Left ventricle myocardium inferior (tissue), 1 donor: ENCODE measurements around the gene ATOH8. TPM values are rescaled to one million over a fixed set of nuclear protein-coding genes. Genes with fewer than 3 reads are reported as not detected.
A peak's percentile ranks its signal among the peaks of the same experiment; 100 is the strongest.

Experiments
- DNase-seq: peaks from one replicate; pipeline ENCODE4 v3.0.0-alpha.2; 2020
- H3K27ac ChIP-seq: fragments of 200-600 bp; replicated peaks from 2 replicates; pipeline ENCODE4 v1.8.0; 2021
- H3K27me3 ChIP-seq: fragments of 200-600 bp; 2 replicates; pipeline ENCODE4 v1.8.0; 2021; ENCODE audit warnings: low read depth
- H3K36me3 ChIP-seq: fragments of 200-600 bp; 2 replicates; pipeline ENCODE4 v1.8.0; 2021
- H3K4me1 ChIP-seq: fragments of 200-600 bp; 2 replicates; pipeline ENCODE4 v1.8.0; 2021
- H3K4me3 ChIP-seq: fragments of 200-600 bp; 2 replicates; pipeline ENCODE4 v1.8.0; 2021; ENCODE audit warnings: mild to moderate bottlenecking, moderate library complexity
- H3K9me3 ChIP-seq: fragments of 200-600 bp; replicated peaks from 2 replicates; pipeline ENCODE4 v1.8.0; 2021
- intact Hi-C: fragments of 100-400 bp; cut with micrococcal nuclease; formaldehyde crosslinking; loops from one replicate; pipeline ENCODE4 v1.11.0; 2022
- total RNA-seq: library from RNA; stranded (reverse); fragmentation: NEBNext Ultra II Directional; extraction: Animal tissue kit (Norgen Biotek cat#: 25700); gene quantifications from one replicate; pipeline ENCODE4 v1.2.1, GENCODE V29; 2021
- TF ChIP-seq, protein P1 (sequence below): fragments of 200-600 bp; IDR thresholded peaks from 2 replicates; pipeline ENCODE4 v1.8.0; 2021; ENCODE audit warnings: antibody characterized with exemption, mild to moderate bottlenecking, borderline replicate concordance
- donor health status: DM: no; HTN: yes; CAD: no; lungs with severe emphysema.

Gene ATOH8
- total RNA-seq, 1 donor from 2014 or later: 23.3 TPM

DNA sequence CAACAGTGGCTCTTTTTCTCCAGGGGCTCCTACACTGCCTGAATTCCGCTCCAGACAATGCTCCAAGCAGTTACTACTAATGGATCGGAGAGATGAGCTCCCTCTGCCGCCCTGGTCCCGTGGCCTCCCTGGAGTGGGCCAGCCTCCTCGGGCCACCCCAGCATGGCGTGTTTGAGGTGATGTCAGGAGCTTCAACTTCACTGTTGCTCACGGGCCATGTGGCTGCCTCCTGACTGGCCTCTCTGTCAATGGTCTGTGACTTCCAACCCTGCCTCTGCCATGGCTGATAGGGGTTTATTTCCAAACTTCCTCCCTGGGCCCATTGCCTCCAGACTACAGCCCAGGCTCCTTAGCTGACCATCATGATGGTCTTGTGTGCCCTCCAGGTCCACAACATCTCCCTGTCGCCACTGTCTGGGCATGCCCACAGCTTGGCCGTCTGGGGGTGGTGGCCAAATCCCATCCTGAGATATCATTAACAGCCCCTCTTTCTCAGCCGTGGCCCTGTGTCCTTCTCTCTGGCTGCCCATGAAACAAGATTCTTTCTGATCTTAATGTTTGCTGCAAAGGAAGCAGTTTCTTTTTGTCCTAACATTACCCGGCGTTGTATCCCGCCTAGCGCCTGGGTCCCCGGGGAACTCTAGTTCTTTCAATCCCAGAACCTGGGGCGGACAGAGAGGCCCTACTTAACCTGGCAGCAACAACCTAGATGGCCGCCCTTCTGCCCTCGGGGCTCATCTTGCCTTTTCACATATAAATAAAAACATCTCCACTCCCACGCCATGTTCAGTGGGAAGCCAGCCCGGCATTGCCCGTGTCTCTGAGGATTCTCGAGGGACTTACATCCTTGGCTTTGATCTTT, 38.1 kb downstream of the ATOH8 start:
- Histone ChIP-seq H3K9me3 (no peaks in the 10 kb centered on the region), H3K27me3 (no peaks in the 10 kb centered on the region), H3K27ac (peak overlapping the region; percentile 87), H3K36me3 (peaks cover 25% of the 10 kb centered on the region), H3K4me3 (no peak overlapping the region), H3K4me1 (peaks cover 98% of the 10 kb centered on the region)
- TF ChIP-seq, protein P1, sequence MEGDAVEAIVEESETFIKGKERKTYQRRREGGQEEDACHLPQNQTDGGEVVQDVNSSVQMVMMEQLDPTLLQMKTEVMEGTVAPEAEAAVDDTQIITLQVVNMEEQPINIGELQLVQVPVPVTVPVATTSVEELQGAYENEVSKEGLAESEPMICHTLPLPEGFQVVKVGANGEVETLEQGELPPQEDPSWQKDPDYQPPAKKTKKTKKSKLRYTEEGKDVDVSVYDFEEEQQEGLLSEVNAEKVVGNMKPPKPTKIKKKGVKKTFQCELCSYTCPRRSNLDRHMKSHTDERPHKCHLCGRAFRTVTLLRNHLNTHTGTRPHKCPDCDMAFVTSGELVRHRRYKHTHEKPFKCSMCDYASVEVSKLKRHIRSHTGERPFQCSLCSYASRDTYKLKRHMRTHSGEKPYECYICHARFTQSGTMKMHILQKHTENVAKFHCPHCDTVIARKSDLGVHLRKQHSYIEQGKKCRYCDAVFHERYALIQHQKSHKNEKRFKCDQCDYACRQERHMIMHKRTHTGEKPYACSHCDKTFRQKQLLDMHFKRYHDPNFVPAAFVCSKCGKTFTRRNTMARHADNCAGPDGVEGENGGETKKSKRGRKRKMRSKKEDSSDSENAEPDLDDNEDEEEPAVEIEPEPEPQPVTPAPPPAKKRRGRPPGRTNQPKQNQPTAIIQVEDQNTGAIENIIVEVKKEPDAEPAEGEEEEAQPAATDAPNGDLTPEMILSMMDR: no peak
- no peak for DNase-seq
- intact Hi-C loops: no loop called here

DNA sequence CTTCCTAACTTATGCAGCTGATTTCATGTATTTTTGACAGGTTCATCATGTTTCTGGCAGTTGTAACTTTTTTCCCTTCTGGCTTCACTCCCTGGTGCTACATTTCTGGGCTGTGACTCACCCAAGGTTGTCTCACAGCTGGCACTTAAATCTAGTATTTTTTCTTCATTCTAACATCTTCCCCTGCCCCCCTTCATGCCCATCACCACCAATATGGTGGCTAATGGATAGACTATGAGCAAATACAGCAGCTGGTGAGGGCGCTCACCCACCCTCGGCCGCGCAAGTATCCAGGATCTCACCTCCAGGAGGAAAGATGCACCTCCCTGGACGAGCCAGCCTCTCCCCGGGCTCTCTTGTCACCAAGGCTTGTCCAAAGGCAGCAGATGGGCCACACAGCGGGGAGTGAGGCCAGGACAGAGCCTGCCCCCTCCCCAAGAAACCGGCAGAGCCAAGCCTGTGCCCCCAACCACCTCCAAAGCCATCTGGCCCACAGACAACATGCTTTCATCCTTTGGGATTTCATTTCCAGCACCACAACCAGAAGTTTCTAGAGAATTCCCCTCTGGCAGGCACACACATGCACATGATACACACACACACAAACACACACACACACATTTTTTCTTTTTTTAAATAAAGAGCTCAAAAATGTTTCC, 39.1 kb downstream of the ATOH8 start:
- TF ChIP-seq, protein P1: no peak
- H3K27ac ChIP-seq: peak overlapping the region; percentile 87
- no peaks in the 10 kb centered on the region for H3K9me3 ChIP-seq
- H3K36me3 ChIP-seq: peaks cover 15% of the 10 kb centered on the region
- intact Hi-C loops: no loop called here
- H3K4me1 ChIP-seq: peaks cover 98% of the 10 kb centered on the region
- H3K4me3 ChIP-seq: no peak overlapping the region
- no peak for DNase-seq
- H3K27me3 ChIP-seq: no peaks in the 10 kb centered on the region

DNA sequence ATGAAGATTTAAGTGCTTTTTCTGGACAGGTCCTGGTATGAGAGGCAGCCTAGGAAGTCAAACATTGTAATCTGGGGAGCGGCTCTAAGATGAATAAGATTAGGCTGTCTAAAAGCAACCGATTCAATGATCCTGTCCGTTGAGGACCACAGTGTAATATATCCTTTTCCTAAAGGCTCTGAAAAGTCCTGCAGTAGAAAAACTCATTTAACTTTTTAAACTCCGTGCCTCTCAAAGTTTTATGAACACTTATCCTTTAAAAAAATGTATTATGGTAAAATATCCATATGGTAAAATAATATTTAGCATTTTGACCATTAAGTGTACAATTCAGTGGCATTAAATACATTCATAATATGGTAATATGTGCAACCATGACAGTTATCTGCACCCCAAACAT, 39.8 kb downstream of the ATOH8 start:
- H3K27ac ChIP-seq: peak overlapping the region; percentile 87
- H3K4me3 ChIP-seq: no peak overlapping the region
- peaks cover 98% of the 10 kb centered on the region for H3K4me1 ChIP-seq
- TF ChIP-seq, protein P1: no peak
- intact Hi-C loops: no loop called here
- no peak for DNase-seq
- H3K9me3 ChIP-seq: no peaks in the 10 kb centered on the region
- no peaks in the 10 kb centered on the region for H3K27me3 ChIP-seq
- peaks cover 9% of the 10 kb centered on the region for H3K36me3 ChIP-seq

DNA sequence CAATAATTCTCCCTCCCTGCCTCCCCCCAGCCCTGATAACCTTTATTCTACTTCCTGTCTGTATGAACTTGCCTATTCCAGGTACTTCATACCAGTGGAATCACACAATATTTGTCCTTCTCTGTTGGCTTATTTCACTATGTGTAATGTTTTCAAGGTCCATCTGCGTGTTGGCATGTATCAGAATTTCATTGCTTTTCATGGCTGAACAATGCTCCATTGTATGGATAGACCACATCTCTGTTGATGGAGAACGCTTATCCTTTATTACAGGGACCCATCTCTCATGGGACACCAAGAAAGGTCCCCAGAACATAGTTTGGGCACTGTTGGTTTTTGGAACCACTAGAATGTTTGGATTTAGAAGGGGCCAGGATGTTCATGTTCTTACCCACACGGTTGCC, 40.2 kb downstream of the ATOH8 start:
- Histone ChIP-seq H3K27ac (peak overlapping the region; percentile 87), H3K4me3 (no peak overlapping the region), H3K27me3 (no peaks in the 10 kb centered on the region), H3K36me3 (peaks cover 9% of the 10 kb centered on the region), H3K4me1 (peaks cover 98% of the 10 kb centered on the region), H3K9me3 (no peaks in the 10 kb centered on the region)
- intact Hi-C loops: no loop called here
- no peak for DNase-seq
- TF ChIP-seq, protein P1: no peak

DNA sequence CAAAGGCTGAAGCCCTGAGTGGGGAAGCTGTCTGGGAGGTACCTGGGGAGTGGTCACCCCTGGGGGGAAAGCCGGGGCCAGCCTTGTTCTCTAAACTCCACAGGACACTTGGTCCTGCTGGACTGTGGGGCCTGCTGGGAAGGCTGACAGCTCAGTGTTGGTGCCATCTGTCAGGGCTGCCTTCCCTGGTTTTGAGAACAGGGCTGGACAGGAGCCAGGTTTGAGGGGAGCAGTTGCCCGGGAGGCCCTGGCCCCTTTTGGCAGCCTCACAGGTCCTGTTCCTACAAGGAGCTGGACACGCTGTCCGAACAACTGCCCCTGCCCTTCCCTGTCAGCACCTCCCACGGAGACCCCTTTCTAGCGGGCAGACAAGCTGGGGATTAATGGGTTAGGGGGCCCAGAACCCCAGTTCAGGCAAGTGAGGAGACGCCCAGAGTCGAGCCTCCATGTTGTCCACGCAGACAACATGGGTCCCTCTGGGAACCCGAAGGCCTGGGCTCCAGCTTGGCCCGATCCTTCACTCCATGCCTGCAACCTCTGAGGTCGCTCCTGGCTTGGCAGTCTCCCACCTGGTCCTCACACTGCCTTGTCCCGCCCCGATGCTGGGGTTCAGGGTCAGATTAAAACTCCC, 40.8 kb downstream of the ATOH8 start:
- Histone ChIP-seq H3K36me3 (peaks cover 4% of the 10 kb centered on the region), H3K9me3 (no peaks in the 10 kb centered on the region), H3K4me1 (peaks cover 100% of the 10 kb centered on the region), H3K27ac (peak overlapping the region; percentile 87), H3K27me3 (no peaks in the 10 kb centered on the region), H3K4me3 (no peak overlapping the region)
- intact Hi-C loops: no loop called here
- DNase-seq: no peak
- TF ChIP-seq, protein P1: no peak
